Stimulated activated CD8-positive, alpha-beta memory T cell treated with anti-CD3 and anti-CD28 coated beads, Interleukin-4, amount 100 ng/mL, for 4 hours (primary cell): Measurements from ENCODE around the gene GPR42.
"Not testable (repeated sequence)": the region's sequence is repeated elsewhere in the genome, so short reads cannot be mapped to it uniquely, and the experiment has no call there.

Experiments used
- DNase-seq, 2 donors: peaks; one replicate each; pipeline ENCODE4 v3.0.0-alpha.2; 2020; ENCODE audit warnings: low read depth in 2 of 2, low spot score in 1 of 2

The GPR42 gene

GRCh38 chr19:35392742-35393715 lies 22.2 kb downstream of the GPR42 start:
- no peak for DNase-seq

DNA sequence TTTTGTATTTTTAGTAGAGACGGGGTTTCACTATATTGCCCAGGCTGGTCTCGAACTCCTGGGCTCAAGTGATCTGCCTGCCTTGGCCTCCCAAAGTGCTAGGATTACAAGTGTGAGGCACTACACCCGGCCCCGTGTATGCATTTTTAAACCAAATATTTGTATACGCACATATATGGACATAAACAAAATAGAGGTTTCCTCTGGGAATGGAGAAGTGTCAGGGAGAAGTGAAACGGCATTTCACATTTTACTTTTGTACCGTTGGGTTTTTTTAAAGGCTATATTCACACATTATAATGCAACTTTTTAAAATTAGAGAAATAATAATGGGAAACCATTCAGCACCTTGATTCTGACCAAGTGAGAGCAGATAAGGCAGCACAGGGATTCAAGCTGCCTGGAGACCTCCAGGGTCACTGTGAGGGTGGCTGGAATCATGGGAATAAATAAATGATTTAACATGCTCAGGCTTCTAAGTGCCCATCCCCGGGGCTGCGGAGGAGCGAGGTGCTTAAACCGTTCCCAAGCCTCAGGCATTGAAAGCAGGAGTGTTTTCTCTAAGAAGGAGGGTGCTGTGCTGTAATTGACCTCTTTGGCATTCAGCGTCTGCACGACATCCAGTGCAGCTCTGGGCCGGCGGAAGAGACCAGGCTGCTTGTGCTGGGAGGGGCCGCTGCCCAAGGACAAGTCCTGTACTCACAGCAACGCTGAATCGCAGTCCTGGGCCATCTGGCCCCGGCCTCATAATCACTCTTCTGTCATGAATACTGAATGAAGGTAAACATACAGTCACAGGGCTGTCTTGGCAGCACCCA lies 24.7 kb downstream of the GPR42 start:
- DNase-seq: no peak

- no peak for DNase-seq
Observed at GRCh38 chr19:35396240-35396885, 25.5 kb downstream of the GPR42 start.

GRCh38 chr19:35397064-35397463 lies 26.2 kb downstream of the GPR42 start:
- no peak for DNase-seq

DNA sequence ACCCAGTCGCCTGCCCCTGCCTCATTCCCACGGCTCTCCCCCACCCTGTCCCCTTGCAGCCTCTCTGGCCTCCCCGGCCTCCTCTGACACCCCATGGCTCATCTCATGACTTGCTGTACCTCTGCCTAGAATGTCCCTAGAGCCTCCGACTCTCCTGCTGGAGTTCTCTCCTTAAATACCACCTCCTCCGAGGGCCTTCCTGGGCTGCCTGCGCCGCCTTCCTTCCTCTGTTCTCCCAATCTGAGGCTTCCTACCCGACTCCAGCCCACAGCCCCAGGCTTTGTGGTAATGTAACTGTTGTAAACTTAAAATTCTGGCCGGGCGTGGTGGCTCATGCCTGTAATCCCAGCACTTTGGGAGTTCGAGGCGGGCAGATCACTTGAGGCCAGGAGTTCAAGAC lies 27.7 kb downstream of the GPR42 start:
- DNase-seq: no peak

GRCh38 chr19:35399231-35399630 lies 28.4 kb downstream of the GPR42 start:
- DNase-seq: no peak

DNA sequence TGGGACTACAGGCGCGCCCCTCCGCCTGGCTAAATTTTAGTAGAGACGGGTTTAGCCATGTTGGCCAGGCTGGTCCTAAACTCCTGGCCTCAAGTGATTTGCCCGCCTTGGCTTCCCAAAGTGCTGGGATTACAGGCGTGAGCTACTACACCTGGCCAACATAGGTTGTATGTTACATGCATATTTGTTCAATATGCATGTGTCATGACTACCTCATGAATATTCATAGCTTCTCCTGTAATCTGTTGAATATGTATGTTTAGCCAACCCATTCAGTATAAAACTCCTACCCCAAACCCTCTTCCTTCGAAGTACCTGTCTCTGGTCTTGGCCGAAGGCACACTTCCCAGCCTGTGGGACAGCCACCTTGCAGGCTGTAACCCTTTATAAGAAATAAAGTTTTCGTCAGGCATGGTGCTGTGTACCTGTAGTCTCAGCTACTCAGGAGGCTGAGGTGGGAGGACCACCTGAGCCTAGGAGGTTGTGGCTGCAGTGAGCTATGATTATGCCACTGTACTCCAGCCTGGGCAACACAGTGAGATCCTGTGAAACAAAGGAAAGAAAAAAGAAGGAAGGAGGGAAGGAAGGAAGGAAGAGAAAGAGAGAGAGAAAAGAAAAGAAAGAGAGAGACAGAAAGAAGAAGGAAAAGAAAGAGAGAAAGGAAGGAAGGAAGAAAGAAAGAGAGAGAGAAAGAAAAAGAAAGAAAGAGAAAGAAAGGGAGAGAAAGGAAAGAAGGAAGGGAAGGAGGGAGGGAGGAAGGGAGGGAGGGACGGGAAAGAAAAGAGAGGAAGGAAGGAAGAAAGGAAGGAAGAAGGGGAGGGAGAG lies 29.3 kb downstream of the GPR42 start:
- DNase-seq: no peak

- no peak for DNase-seq
Observed at GRCh38 chr19:35400773-35401100, 29.9 kb downstream of the GPR42 start.

DNA sequence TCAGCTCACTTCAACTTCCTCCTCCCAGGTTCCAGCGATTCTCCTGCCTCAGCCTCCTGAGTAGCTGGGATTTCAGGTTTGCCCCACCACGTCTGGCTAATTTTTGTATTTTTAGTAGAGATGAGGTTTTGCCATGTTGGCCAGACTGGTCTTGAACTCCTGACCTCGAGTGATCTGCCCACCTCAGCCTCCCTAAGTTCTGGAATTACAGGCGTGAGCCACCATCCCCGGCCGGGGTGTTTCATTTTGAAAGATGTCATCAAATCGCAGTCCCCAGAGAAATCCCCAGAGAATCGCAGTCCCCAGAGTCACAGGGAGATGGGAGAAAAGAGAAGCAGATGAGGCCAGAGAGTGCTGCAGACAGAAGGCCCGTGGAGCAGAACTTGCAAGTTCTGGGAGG lies 30.5 kb downstream of the GPR42 start:
- DNase-seq: not testable (repeated sequence)

- no peak for DNase-seq
Observed at GRCh38 chr19:35403116-35403760, 32.4 kb downstream of the GPR42 start.

- no peak for DNase-seq
Observed at GRCh38 chr19:35404879-35405622, 34.2 kb downstream of the GPR42 start.

DNA sequence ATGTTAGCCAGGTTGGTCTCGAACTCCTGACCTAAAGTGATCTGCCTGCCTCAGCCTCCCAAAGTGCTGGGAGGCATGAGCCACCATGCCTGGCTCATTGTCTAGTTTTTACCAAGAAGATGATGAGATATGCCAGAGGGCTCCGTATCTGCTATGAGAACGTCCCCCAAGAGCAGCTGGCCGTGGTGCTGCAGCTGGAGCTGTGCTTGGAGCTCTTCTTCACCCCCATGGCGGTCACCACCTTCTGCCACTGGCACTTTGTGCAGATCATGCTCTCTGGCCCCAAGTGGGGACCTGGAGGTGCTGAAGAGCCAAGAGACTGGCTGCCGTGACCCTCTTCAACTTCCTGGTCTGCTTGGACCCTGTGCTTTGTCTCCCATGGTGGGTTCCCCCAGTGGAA lies 36.8 kb downstream of the GPR42 start:
- no peak for DNase-seq

- DNase-seq: no peak
Observed at GRCh38 chr19:35408284-35409171, 37.7 kb downstream of the GPR42 start.

DNA sequence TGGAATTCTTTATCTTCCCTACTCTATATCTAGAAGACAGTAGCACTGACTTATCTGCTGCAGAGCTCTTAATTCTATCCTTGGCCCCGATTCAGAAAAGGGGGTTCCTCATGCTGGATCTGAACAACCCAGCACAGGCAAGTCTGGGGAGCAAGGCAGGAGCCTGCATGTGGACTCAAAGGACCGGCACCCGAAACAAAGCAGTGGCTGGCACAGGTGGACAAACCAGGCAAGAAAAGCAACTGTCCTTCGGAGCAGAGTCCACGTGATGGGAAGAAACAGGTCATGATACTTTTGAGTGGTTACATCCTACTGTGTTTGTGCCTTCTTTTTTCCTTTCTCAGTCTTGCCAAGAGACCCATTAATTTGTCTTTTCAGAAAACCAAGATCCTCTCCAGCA lies 38.3 kb downstream of the GPR42 start:
- no peak for DNase-seq

GRCh38 chr19:35410487-35410886 lies 39.6 kb downstream of the GPR42 start:
- DNase-seq: no peak

DNA sequence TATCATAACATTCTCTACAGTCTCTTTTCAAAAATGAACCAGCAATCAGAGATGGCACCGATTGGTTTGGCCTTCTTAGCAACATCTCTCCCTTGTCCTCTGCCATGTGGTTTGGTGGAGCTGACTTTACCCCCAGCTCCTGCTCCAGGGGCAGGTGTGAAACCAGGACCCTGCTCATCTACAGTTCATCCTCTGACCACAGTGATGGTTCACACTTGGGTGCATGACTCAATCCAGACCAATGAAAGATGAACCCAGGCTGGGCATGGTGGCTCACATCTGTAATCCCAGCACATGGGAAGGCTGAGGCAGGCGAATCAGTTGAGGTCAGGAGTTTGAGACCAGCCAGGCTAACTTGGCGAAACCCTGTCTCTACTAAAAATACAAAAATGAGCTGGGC lies 43.6 kb downstream of the GPR42 start:
- no peak for DNase-seq

DNA sequence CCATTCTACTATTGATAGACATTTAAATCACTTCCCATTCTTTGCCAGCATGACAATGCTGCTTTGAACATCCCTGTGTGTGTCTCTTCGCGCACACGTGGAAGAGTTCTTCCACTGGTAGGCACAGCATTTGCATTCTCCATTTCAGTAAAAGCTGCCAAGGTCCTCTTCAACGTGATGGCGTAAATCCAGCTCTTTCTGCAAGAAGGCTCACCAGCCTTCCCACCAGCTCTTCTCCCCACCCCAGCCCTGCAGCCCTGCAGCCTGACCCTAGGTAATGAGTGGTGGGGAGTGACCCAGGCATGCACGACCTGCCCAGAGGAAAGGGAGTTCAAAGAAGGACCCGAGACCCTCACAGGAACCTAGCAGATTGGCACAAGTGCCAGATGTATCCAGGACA lies 45.5 kb downstream of the GPR42 start:
- no peak for DNase-seq

- DNase-seq: no peak
Observed at GRCh38 chr19:35417278-35417677, 46.4 kb downstream of the GPR42 start.
